HCT116 (cell line): ENCODE results near the gene COX7A1. TPM values are rescaled to one million over a fixed set of nuclear protein-coding genes. Genes with fewer than 3 reads are reported as not detected.

ENCODE experiments used
- ATAC-seq: fragments of 200-7000 bp; cut with Tn5 transposase; 2 replicates; pipeline ENCODE4 v1.9.1; 2020; ENCODE audit warnings: mild to moderate bottlenecking, moderate library complexity
- BruUV-seq: library from RNA; stranded (reverse); fragments of 400-500 nt; replicated peaks from 2 replicates; lab custom pipeline; 2021; lab: Mats Ljungman, UMichigan
- CTCF ChIA-PET: fragments of 300-600 bp; sonication (Branson Sonifier 250); formaldehyde crosslinking; loops from one replicate; lab custom pipeline; 2021; ENCODE audit warnings: antibody characterized with exemption; lab: Charles Lee
- POLR2A ChIA-PET: fragments of 300-600, 350-600 bp; sonication (Branson Sonifier 250); formaldehyde crosslinking; loops from one replicate; lab custom pipeline; 2021; ENCODE audit warnings: antibody characterized with exemption; lab: Charles Lee
- RAD21 ChIA-PET, 2 experiments: fragments of 300-600 bp; sonication (Branson Sonifier 250); formaldehyde crosslinking; loops; one replicate each; lab custom pipeline; 2023; ENCODE audit warnings: low total read pairs in 2 of 2; ENCODE audit not compliant: uncharacterized antibody in 2 of 2, unreplicated experiment in 2 of 2, low non-redundant PET in 1 of 2; lab: Charles Lee
- DNase-seq: peaks from one replicate; pipeline ENCODE4 v3.0.0-alpha.2; 2010; ENCODE audit warnings: low read depth, low spot score
- H2AFZ ChIP-seq: fragments of 200-600 bp; shearing (Covaris generic), sonication (generic); 2 replicates; pipeline ENCODE4 v1.6.1; 2017; ENCODE audit warnings: low read depth, mixed run types, mixed read lengths, antibody characterized with exemption, low read length; ENCODE audit not compliant: poor library complexity, severe bottlenecking
- H3K27ac ChIP-seq: 2 replicates; pipeline ENCODE4 v1.5.1; 2012; ENCODE audit warnings: low read depth, low read length
- H3K27me3 ChIP-seq: fragments of 200-600 bp; sonication (generic); 2 replicates; pipeline ENCODE4 v1.6.1; 2016; ENCODE audit warnings: mixed run types, low read length, mixed read lengths; ENCODE audit not compliant: insufficient read depth
- H3K36me3 ChIP-seq, 2 experiments: fragments of 200-500 bp in 1 of 2; fragments of 200-600 bp in 1 of 2; sonication (Bioruptor generic) in 1 of 2; sonication (generic) in 1 of 2; 2 replicates each; pipeline versions ENCODE4 v1.5.1 to v1.6.1; 2014 to 2016; ENCODE audit warnings: low read length in 2 of 2, inconsistent platforms in 1 of 2, mixed read lengths in 1 of 2, mixed run types in 1 of 2; ENCODE audit not compliant: insufficient read depth in 2 of 2, control insufficient read depth in 1 of 2
- H3K4me1 ChIP-seq, 2 experiments: fragments of 200-600 bp in 1 of 2; sonication (generic) in 1 of 2; 2 replicates each; pipeline versions ENCODE4 v1.5.1 to v1.6.1; 2012 to 2017; ENCODE audit warnings: low read length in 2 of 2, inconsistent platforms in 1 of 2, mild to moderate bottlenecking in 1 of 2, mixed read lengths in 1 of 2, mixed run types in 1 of 2, moderate library complexity in 1 of 2; ENCODE audit not compliant: insufficient read depth in 2 of 2, control insufficient read depth in 1 of 2
- H3K4me2 ChIP-seq: fragments of 200-600 bp; sonication (generic); 2 replicates; pipeline ENCODE4 v1.6.1; 2017; ENCODE audit warnings: mixed run types, low read length, mixed read lengths
- H3K4me3 ChIP-seq, 2 experiments: fragments of 200-600 bp in 1 of 2; sonication (generic) in 1 of 2; replicated peaks in 1 of 2; 2 replicates each; pipeline ENCODE4 v1.5.1; 2011 to 2016; ENCODE audit warnings: low read length in 2 of 2, control low read depth in 1 of 2, low read depth in 1 of 2, mild to moderate bottlenecking in 1 of 2, mixed read lengths in 1 of 2, mixed run types in 1 of 2
- H3K79me2 ChIP-seq: fragments of 200-600 bp; sonication (generic); 2 replicates; pipeline ENCODE4 v1.6.1; 2017; ENCODE audit warnings: mild to moderate bottlenecking, mixed run types, low read length, moderate library complexity, mixed read lengths; ENCODE audit not compliant: insufficient read depth
- H3K9ac ChIP-seq: fragments of 200-600 bp; sonication (generic); 2 replicates; pipeline ENCODE4 v1.6.1; 2016; ENCODE audit warnings: low read length, mixed read lengths
- H3K9me2 ChIP-seq: fragments of 200-600 bp; sonication (generic), shearing (Covaris generic); 2 replicates; pipeline ENCODE4 v1.6.1; 2017; ENCODE audit warnings: mixed run types, mild to moderate bottlenecking, moderate library complexity; ENCODE audit not compliant: insufficient read depth
- H3K9me3 ChIP-seq, 2 experiments: fragments of 200-500 bp in 1 of 2; fragments of 200-600 bp in 1 of 2; sonication (Bioruptor generic) in 1 of 2; sonication (generic) in 1 of 2; 2 replicates each; pipeline ENCODE4 v1.6.1; 2014 to 2017; ENCODE audit warnings: low read length in 2 of 2, mixed read lengths in 2 of 2, inconsistent platforms in 1 of 2, low read depth in 1 of 2, mild to moderate bottlenecking in 1 of 2, mixed run types in 1 of 2, moderate library complexity in 1 of 2; ENCODE audit not compliant: control insufficient read depth in 1 of 2, insufficient read depth in 1 of 2
- H4K20me1 ChIP-seq: fragments of 200-600 bp; sonication (generic), shearing (Covaris generic); 2 replicates; pipeline ENCODE4 v1.6.1; 2017; ENCODE audit warnings: mixed run types, mild to moderate bottlenecking, moderate library complexity; ENCODE audit not compliant: insufficient read depth
- ATF3 ChIP-seq: IDR thresholded peaks from 2 replicates; pipeline ENCODE4 v1.6.1; 2012
- CEBPB ChIP-seq: IDR thresholded peaks from 2 replicates; pipeline ENCODE4 v1.6.1; 2012; ENCODE audit warnings: low read depth
- EGR1 ChIP-seq: IDR thresholded peaks from 2 replicates; pipeline ENCODE4 v1.6.1; 2012; ENCODE audit warnings: low read depth
- EZH2 ChIP-seq: fragments of 200-600 bp; sonication (generic); IDR thresholded peaks from 2 replicates; pipeline ENCODE4 v1.6.1; 2017; ENCODE audit warnings: antibody characterized with exemption, mixed run types
- FOSL1 ChIP-seq: IDR thresholded peaks from 2 replicates; pipeline ENCODE4 v1.6.1; 2012; ENCODE audit warnings: low read depth
- POLR2A ChIP-seq: IDR thresholded peaks from 2 replicates; pipeline ENCODE4 v1.7.0; 2011; ENCODE audit warnings: borderline replicate concordance; ENCODE audit not compliant: insufficient read depth, insufficient read length; ENCODE audit errors: extremely low read depth
- POLR2AphosphoS5 ChIP-seq: IDR thresholded peaks from 2 replicates; pipeline ENCODE4 v1.6.1; 2011; ENCODE audit warnings: mild to moderate bottlenecking, low read depth, low read length, moderate library complexity
- RAD21 ChIP-seq: IDR thresholded peaks from 2 replicates; pipeline ENCODE4 v1.6.1; 2012; ENCODE audit warnings: low read depth, mild to moderate bottlenecking
- SP1 ChIP-seq: IDR thresholded peaks from 2 replicates; pipeline ENCODE4 v1.6.1; 2012; ENCODE audit warnings: low read depth
- SRF ChIP-seq: IDR thresholded peaks from 2 replicates; pipeline ENCODE4 v1.6.1; 2012; ENCODE audit warnings: low read depth
- YY1 ChIP-seq: IDR thresholded peaks from 2 replicates; pipeline ENCODE4 v1.6.1; 2011; ENCODE audit warnings: low read length, low read depth, moderate library complexity, mild to moderate bottlenecking; ENCODE audit not compliant: insufficient replicate concordance; ENCODE audit errors: extremely low read depth
- ZBTB33 ChIP-seq: IDR thresholded peaks from 2 replicates; pipeline ENCODE4 v1.6.1; 2011; ENCODE audit warnings: mild to moderate bottlenecking, low read length, moderate library complexity; ENCODE audit not compliant: insufficient replicate concordance; ENCODE audit errors: extremely low read depth
- ZFX ChIP-seq: fragments of 450-650 bp; IDR thresholded peaks from 2 replicates; pipeline ENCODE4 v1.6.1; 2017
- ZNF274 ChIP-seq: fragments of 200-500 bp; sonication (Bioruptor generic); IDR thresholded peaks from 2 replicates; pipeline ENCODE4 v1.6.1; 2014; ENCODE audit warnings: mild to moderate bottlenecking, low read depth, low read length, inconsistent platforms
- intact Hi-C: fragments of 100-400 bp; cut with micrococcal nuclease; formaldehyde crosslinking; loops from 2 replicates; pipeline ENCODE4 v1.10.0; 2022
- total RNA-seq: library from RNA; stranded (reverse); gene quantifications from one replicate; pipeline ENCODE4 v1.2.1, GENCODE V29; 2021; ENCODE audit not compliant: unreplicated experiment
- TF ChIP-seq, protein P1 (sequence below): IDR thresholded peaks from 2 replicates; pipeline ENCODE4 v1.6.1; 2012; ENCODE audit warnings: low read depth

Gene COX7A1
- total RNA-seq, 1 experiment from 2014 or later, result not detected

DNA sequence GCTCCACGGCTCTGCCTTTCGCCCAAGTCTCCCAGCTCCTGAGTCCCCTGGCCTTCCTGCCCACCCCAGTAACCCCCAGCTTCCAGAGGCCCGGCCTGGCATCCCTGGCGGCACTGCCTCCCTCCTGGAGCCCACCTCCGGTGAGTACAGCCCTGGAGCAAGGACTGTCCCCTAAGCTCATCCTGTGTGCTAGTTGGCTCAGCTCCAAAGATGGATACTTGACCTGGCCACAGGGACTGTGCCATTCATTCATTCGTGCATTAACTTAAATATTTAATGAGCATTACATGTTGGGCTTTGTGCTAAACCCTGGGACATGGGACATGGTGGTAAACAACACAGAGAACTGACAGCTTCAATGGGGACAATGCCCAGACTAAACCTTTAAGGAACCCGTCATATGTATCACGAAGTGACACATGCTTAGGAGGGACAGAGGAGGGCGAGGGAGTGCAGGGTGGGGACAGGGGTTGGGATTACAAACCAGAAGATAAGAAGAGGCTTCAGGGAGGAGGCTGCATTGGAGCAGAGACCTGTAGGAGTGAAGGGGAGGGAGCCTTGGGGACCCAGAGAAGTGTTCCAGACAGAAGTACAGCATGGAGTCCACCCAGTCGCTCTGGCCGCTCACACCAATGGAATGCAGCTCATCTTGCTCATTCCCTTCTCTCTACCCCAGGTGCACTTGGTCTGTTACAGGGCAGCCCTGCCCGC, 48.2 kb downstream of the COX7A1 start:
- no peak overlapping the region for H3K27ac ChIP-seq
- H3K79me2 ChIP-seq, result no peaks in the 10 kb centered on the region
- ChIA-PET CTCF (no interaction called here), POLR2A (no interaction called here), RAD21 (no interaction called here)
- BruUV-seq, result no TSS peak
- no peak for TF ChIP-seq SRF
- TF ChIP-seq SP1, result no peak
- TF ChIP-seq FOSL1, result no peak
- no peak for TF ChIP-seq ATF3
- no peak for TF ChIP-seq CEBPB
- no peak for TF ChIP-seq POLR2A
- no peak for TF ChIP-seq POLR2AphosphoS5
- TF ChIP-seq EGR1, result no peak
- no peak for TF ChIP-seq ZNF274
- TF ChIP-seq ZBTB33, result no peak
- TF ChIP-seq, protein P1, sequence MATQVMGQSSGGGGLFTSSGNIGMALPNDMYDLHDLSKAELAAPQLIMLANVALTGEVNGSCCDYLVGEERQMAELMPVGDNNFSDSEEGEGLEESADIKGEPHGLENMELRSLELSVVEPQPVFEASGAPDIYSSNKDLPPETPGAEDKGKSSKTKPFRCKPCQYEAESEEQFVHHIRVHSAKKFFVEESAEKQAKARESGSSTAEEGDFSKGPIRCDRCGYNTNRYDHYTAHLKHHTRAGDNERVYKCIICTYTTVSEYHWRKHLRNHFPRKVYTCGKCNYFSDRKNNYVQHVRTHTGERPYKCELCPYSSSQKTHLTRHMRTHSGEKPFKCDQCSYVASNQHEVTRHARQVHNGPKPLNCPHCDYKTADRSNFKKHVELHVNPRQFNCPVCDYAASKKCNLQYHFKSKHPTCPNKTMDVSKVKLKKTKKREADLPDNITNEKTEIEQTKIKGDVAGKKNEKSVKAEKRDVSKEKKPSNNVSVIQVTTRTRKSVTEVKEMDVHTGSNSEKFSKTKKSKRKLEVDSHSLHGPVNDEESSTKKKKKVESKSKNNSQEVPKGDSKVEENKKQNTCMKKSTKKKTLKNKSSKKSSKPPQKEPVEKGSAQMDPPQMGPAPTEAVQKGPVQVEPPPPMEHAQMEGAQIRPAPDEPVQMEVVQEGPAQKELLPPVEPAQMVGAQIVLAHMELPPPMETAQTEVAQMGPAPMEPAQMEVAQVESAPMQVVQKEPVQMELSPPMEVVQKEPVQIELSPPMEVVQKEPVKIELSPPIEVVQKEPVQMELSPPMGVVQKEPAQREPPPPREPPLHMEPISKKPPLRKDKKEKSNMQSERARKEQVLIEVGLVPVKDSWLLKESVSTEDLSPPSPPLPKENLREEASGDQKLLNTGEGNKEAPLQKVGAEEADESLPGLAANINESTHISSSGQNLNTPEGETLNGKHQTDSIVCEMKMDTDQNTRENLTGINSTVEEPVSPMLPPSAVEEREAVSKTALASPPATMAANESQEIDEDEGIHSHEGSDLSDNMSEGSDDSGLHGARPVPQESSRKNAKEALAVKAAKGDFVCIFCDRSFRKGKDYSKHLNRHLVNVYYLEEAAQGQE, result no peak
- no peak for TF ChIP-seq ZFX
- TF ChIP-seq RAD21, result no peak
- TF ChIP-seq YY1, result no peak
- TF ChIP-seq EZH2, result no peak
- no peak overlapping the region for H3K4me3 ChIP-seq
- H3K4me1 ChIP-seq, result peaks cover 0 to 21% of the 10 kb centered on the region in 2 experiments; a peak in 2 of 4 replicates
- no peaks in the 10 kb centered on the region for H3K9me3 ChIP-seq
- DNase-seq, result no peak
- peak overlapping the region; percentile 32; the same call in 1 of the 2 replicates for H3K4me2 ChIP-seq
- peak; percentile 61 for ATAC-seq
- H3K27me3 ChIP-seq, result no peaks in the 10 kb centered on the region
- no peaks in the 10 kb centered on the region for H3K9me2 ChIP-seq
- intact Hi-C loops, result no loop called here
- H3K36me3 ChIP-seq, result peaks cover 10 to 28% of the 10 kb centered on the region in 2 experiments; a peak in 3 of 4 replicates
- H2AFZ ChIP-seq, result no peak overlapping the region
- no peak overlapping the region for H3K9ac ChIP-seq
- no peaks in the 10 kb centered on the region for H4K20me1 ChIP-seq
